Ishikawa (cell line): ENCODE data around the gene SOBP.

ENCODE experiments used
- CEBPB ChIP-seq: IDR thresholded peaks from 2 replicates; pipeline ENCODE4 v1.6.1; 2012
- CREB1 ChIP-seq: IDR thresholded peaks from 2 replicates; pipeline ENCODE4 v1.6.1; 2012; ENCODE audit warnings: low read depth
- EGR1 ChIP-seq: IDR thresholded peaks from 2 replicates; pipeline ENCODE4 v1.6.1; 2012
- EP300 ChIP-seq: IDR thresholded peaks from 2 replicates; pipeline ENCODE4 v1.6.1; 2012; ENCODE audit warnings: borderline replicate concordance
- FOXM1 ChIP-seq: IDR thresholded peaks from 2 replicates; pipeline ENCODE4 v1.6.1; 2012; ENCODE audit warnings: low read depth, borderline replicate concordance
- MAX ChIP-seq: IDR thresholded peaks from 2 replicates; pipeline ENCODE4 v1.6.1; 2012
- NFIC ChIP-seq: IDR thresholded peaks from 2 replicates; pipeline ENCODE4 v1.6.1; 2012
- RAD21 ChIP-seq: IDR thresholded peaks from 2 replicates; pipeline ENCODE4 v1.6.1; 2012; ENCODE audit warnings: low read depth
- REST ChIP-seq: IDR thresholded peaks from 2 replicates; pipeline ENCODE4 v1.6.1; 2012; ENCODE audit warnings: low read depth, mild to moderate bottlenecking
- TAF1 ChIP-seq: IDR thresholded peaks from 2 replicates; pipeline ENCODE4 v1.6.1; 2012; ENCODE audit warnings: low read depth, mild to moderate bottlenecking
- TCF12 ChIP-seq: IDR thresholded peaks from 2 replicates; pipeline ENCODE4 v1.6.1; 2012; ENCODE audit warnings: low read depth
- TEAD4 ChIP-seq: IDR thresholded peaks from 2 replicates; pipeline ENCODE4 v1.6.1; 2012
- YY1 ChIP-seq: IDR thresholded peaks from 2 replicates; pipeline ENCODE4 v1.6.1; 2012; ENCODE audit warnings: low read depth
- ZBTB7A ChIP-seq: IDR thresholded peaks from 2 replicates; pipeline ENCODE4 v1.6.1; 2012; ENCODE audit warnings: low read depth
- TF ChIP-seq, protein P1 (sequence below): IDR thresholded peaks from 2 replicates; pipeline ENCODE4 v1.6.1; 2012

Gene SOBP

DNA sequence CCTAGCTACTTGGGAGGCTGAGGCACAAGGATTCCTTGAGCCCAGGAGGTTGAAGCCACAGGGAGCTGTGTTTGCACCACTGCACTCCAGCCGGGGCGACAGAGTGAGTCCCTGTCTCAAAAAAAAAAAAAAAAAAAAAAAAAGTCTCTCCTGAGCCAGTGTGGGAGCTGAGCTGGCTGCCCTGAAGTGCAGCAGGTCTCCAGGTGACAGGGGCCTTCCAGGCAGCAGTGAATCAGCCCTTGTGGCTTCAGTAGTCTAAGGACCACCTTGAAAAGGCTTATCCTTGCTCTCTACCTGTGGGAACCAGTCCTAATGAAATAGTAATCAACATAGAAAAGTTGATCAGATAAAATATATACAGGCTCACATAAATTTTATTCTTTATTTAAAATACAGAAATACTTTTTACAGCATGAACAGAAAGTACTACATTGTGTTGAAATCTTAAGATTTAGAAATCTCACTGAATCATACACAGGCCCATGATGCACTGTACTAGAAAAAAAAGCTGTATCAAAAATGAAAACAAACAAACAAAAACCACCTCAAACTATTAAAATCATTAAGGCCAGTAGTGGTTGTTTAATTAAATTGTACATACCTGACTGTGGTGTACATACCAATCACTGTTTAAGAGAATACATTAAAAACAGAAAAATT, 205.3 kb downstream of the SOBP start:
- TF ChIP-seq FOXM1: no peak
- TF ChIP-seq NFIC: no peak
- TF ChIP-seq EGR1: no peak
- TF ChIP-seq RAD21: no peak
- no peak for TF ChIP-seq TAF1
- no peak for TF ChIP-seq CREB1
- TF ChIP-seq, protein P1, sequence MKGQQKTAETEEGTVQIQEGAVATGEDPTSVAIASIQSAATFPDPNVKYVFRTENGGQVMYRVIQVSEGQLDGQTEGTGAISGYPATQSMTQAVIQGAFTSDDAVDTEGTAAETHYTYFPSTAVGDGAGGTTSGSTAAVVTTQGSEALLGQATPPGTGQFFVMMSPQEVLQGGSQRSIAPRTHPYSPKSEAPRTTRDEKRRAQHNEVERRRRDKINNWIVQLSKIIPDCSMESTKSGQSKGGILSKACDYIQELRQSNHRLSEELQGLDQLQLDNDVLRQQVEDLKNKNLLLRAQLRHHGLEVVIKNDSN: no peak
- TF ChIP-seq TCF12: no peak
- TF ChIP-seq MAX: no peak
- no peak for TF ChIP-seq EP300
- no peak for TF ChIP-seq TEAD4
- TF ChIP-seq CEBPB: no peak

DNA sequence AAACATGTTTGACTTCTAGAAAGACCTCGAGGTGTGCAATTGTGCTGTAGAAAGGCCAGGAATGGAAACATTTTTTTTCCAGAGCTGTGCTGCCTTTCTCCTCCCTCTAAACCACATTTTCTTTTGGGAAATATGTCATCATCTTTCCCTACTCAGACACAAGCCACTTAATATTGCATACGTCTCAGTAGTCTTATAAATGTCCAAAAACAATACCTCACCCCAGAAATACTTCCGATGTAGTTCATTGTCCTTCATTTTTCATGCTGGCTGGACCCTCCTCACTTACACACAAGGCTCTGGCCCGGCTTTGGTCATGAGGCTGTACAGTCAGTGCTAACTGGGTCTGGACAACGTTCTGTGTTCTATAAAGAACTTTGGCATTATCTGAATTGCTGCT, 207.8 kb downstream of the SOBP start:
- TF ChIP-seq TEAD4 (no peak), CEBPB (no peak), TCF12 (no peak), NFIC (no peak), TAF1 (no peak), REST (no peak), EP300 (no peak), RAD21 (no peak), EGR1 (no peak), FOXM1 (no peak), YY1 (no peak), ZBTB7A (no peak)
- TF ChIP-seq, protein P1: no peak

- TF ChIP-seq TAF1: no peak
Measured at GRCh38 chr6:107698146-107698545, 208.2 kb downstream of the SOBP start.

DNA sequence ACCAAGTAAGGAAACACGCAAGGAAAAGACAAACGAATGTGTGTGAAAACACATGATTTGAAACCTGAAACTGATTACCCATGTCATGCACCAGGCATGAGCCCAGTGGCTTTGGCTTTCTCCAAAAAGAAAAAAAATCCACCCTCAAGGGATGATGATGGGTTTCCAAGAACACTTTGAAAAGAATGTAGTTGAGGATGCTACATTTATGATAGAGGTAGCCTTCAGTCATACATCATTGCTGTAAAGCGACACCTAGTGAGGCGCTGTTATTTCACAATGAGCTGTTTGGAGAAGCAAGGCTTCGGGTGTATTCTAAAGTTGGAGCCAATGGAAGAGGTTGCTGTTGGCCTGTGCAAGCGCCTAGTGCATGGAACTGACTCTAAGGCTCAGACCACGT, 209.3 kb downstream of the SOBP start:
- TF ChIP-seq TAF1 (no peak), CREB1 (no peak), MAX (no peak), REST (no peak), YY1 (no peak), CEBPB (no peak), NFIC (no peak), FOXM1 (no peak), RAD21 (no peak), ZBTB7A (no peak), TEAD4 (no peak), EP300 (no peak), TCF12 (no peak)
- TF ChIP-seq, protein P1: no peak

- TF ChIP-seq NFIC: no peak
- no peak for TF ChIP-seq FOXM1
- no peak for TF ChIP-seq EP300
- no peak for TF ChIP-seq TAF1
- TF ChIP-seq TEAD4: no peak
- no peak for TF ChIP-seq RAD21
- TF ChIP-seq, protein P1: no peak
- no peak for TF ChIP-seq MAX
- TF ChIP-seq TCF12: no peak
- no peak for TF ChIP-seq CREB1
- no peak for TF ChIP-seq REST
Measured at GRCh38 chr6:107699697-107700325, 209.9 kb downstream of the SOBP start.
